Sigmoid colon (tissue), 7 donors: ENCODE data around the gene RPGRIP1L. TPM values are rescaled to one million over a fixed set of nuclear protein-coding genes. Genes with fewer than 3 reads are reported as not detected.

ENCODE experiments used
- DNase-seq: peaks from one replicate; pipeline ENCODE4 v3.0.0-alpha.2; 2019
- H3K27ac ChIP-seq, 4 donors: fragments of 200-600 bp; sonication (generic); one replicate each; pipeline ENCODE4 v1.5.1; 2016 to 2019; ENCODE audit warnings: mild to moderate bottlenecking in 1 of 4
- H3K27me3 ChIP-seq, 3 donors: fragments of 200-600 bp; sonication (generic); one replicate each; pipeline ENCODE4 v1.5.1; 2019; ENCODE audit warnings: mild to moderate bottlenecking in 1 of 3
- H3K36me3 ChIP-seq, 4 donors: fragments of 200-600 bp; sonication (generic); one replicate each; pipeline ENCODE4 v1.5.1; 2016 to 2019
- H3K4me1 ChIP-seq, 4 donors: fragments of 200-600 bp; sonication (generic); one replicate each; pipeline ENCODE4 v1.5.1; 2017 to 2019
- H3K4me3 ChIP-seq, 4 donors: fragments of 200-600 bp; sonication (generic); one replicate each; pipeline ENCODE4 v1.5.1; 2017 to 2019; ENCODE audit warnings: mild to moderate bottlenecking in 2 of 4, moderate library complexity in 1 of 4
- H3K9me3 ChIP-seq, 4 donors: fragments of 200-600 bp in 3 of 4; sonication (generic) in 3 of 4; one replicate each; pipeline versions ENCODE4 v1.5.1 to v1.6.1; 2013 to 2019
- CTCF ChIP-seq, 4 experiments: fragments of 450-650 bp in 3 of 4; fragments of 200-600 bp in 1 of 4; IDR thresholded peaks; one replicate each; pipeline ENCODE4 v1.5.1; 2016 to 2019; ENCODE audit warnings: antibody characterized with exemption in 4 of 4, mild to moderate bottlenecking in 3 of 4, moderate library complexity in 2 of 4
- EP300 ChIP-seq, 4 donors: sonication (generic); formaldehyde crosslinking; IDR thresholded peaks; one replicate each; pipeline ENCODE4 v1.6.1; 2017; ENCODE audit warnings: antibody characterized with exemption in 4 of 4
- POLR2A ChIP-seq, 2 donors: fragments of 450-650 bp; IDR thresholded peaks; one replicate each; pipeline ENCODE4 v1.6.1; 2016; ENCODE audit warnings: antibody characterized with exemption in 2 of 2, mild to moderate bottlenecking in 2 of 2, moderate library complexity in 2 of 2
- POLR2AphosphoS5 ChIP-seq, 4 donors: sonication (generic); formaldehyde crosslinking; IDR thresholded peaks; one replicate each; pipeline ENCODE4 v1.6.1; 2017; ENCODE audit warnings: antibody characterized with exemption in 4 of 4
- WGBS, 2 donors: extraction: QIAGEN DNeasy Blood & Tissue Kit; methylation state at CpG; one replicate each; pipeline ENCODE4 v1.1.7; 2013; 5-methylcytosine and 5-hydroxymethylcytosine counted together
- intact Hi-C: fragments of 100-400 bp; cut with DNase I; formaldehyde crosslinking; loops from one replicate; pipeline ENCODE4 v1.15.1; 2023
- polyA plus RNA-seq, 3 donors: library from polyadenylated mRNA; stranded (reverse); fragments of 200-250 nt; gene quantifications; one replicate each; pipeline ENCODE4 v1.2.3, GENCODE V29; 2013
- total RNA-seq, 4 donors: library from RNA; depleted of rRNA; stranded (reverse); fragments of >200 nt; gene quantifications; one replicate each; pipeline ENCODE4 v1.1.0, GENCODE V29; 2016
- donor health status: healthy with polysubstance abuse.
- donor health status: Bipolar disorder and iron deficiency.
- donor health status: healthy.

RPGRIP1L gene
- total and polyA plus RNA-seq, 7 donors: 0.46 to 5.8 (median 3.6) TPM

GRCh38 chr16:53714205-53715022 is 10.8 kb upstream of the RPGRIP1L start:
- Histone ChIP-seq H3K4me3 (no peak overlapping the region), H3K9me3 (no peaks in the 10 kb centered on the region), H3K4me1 (peaks cover 0 to 37% (median 30%) of the 10 kb centered on the region in 4 donors), H3K36me3 (no peaks in the 10 kb centered on the region), H3K27ac (peak overlapping the region in 2 of 4 donors; percentile 28 to 45), H3K27me3 (no peaks in the 10 kb centered on the region)
- DNase-seq: no peak
- TF ChIP-seq POLR2A (IDR thresholded peaks at IDR 0.05) (no peak), POLR2AphosphoS5 (IDR thresholded peaks at IDR 0.05) (peak in 1 of 4 donors; percentile 19), CTCF (IDR thresholded peaks at IDR 0.05) (no peak), EP300 (IDR thresholded peaks at IDR 0.05) (no peak)
- WGBS, 2 donors: 80% methylated on average over 7 of the region's 7 CpGs
- intact Hi-C loops: no loop called here

- Histone ChIP-seq H3K4me3 (no peak overlapping the region), H3K9me3 (no peaks in the 10 kb centered on the region), H3K27ac (peak overlapping the region in 2 of 4 donors; percentile 28 to 45), H3K27me3 (no peaks in the 10 kb centered on the region), H3K36me3 (no peaks in the 10 kb centered on the region), H3K4me1 (peaks cover 0 to 37% (median 30%) of the 10 kb centered on the region in 4 donors)
- no peak for TF ChIP-seq POLR2A (IDR thresholded peaks at IDR 0.05)
- no peak for TF ChIP-seq EP300 (IDR thresholded peaks at IDR 0.05)
- no peak for TF ChIP-seq CTCF (IDR thresholded peaks at IDR 0.05)
- TF ChIP-seq POLR2AphosphoS5 (IDR thresholded peaks at IDR 0.05): no peak
- no peak for DNase-seq
- 16 to 57% methylated on average over 3 of the region's 3 CpGs for WGBS, 2 donors
- intact Hi-C loops: no loop called here
Measured at GRCh38 chr16:53713403-53714204, 9.9 kb upstream of the RPGRIP1L start.

GRCh38 chr16:53712065-53712464 is 8.4 kb upstream of the RPGRIP1L start:
- 91 to 92% methylated on average over 2 of the region's 2 CpGs for WGBS, 2 donors
- TF ChIP-seq EP300 (IDR thresholded peaks at IDR 0.05): no peak
- TF ChIP-seq CTCF (IDR thresholded peaks at IDR 0.05): no peak
- no peak for TF ChIP-seq POLR2A (IDR thresholded peaks at IDR 0.05)
- TF ChIP-seq POLR2AphosphoS5 (IDR thresholded peaks at IDR 0.05): no peak
- H3K27me3 ChIP-seq: no peaks in the 10 kb centered on the region
- peaks cover 0 to 37% (median 30%) of the 10 kb centered on the region in 4 donors for H3K4me1 ChIP-seq
- no peak overlapping the region for H3K27ac ChIP-seq
- no peak for DNase-seq
- H3K4me3 ChIP-seq: no peak overlapping the region
- intact Hi-C loops: no loop called here
- no peaks in the 10 kb centered on the region for H3K36me3 ChIP-seq
- no peaks in the 10 kb centered on the region for H3K9me3 ChIP-seq

- 94 to 96% methylated on average over 3 of the region's 3 CpGs for WGBS, 2 donors
Measured at GRCh38 chr16:53711390-53711789, 7.7 kb upstream of the RPGRIP1L start.

More at GRCh38 chr16:53711390-53711789, 7.7 kb upstream of the RPGRIP1L start:
- peaks cover 0 to 37% (median 30%) of the 10 kb centered on the region in 4 donors for H3K4me1 ChIP-seq
- H3K36me3 ChIP-seq: no peaks in the 10 kb centered on the region
- no peak for DNase-seq
- H3K9me3 ChIP-seq: no peaks in the 10 kb centered on the region
- TF ChIP-seq POLR2A (IDR thresholded peaks at IDR 0.05): no peak
- TF ChIP-seq EP300 (IDR thresholded peaks at IDR 0.05): no peak
- no peak for TF ChIP-seq POLR2AphosphoS5 (IDR thresholded peaks at IDR 0.05)
- no peak for TF ChIP-seq CTCF (IDR thresholded peaks at IDR 0.05)
- no peak overlapping the region for H3K4me3 ChIP-seq
- H3K27me3 ChIP-seq: no peaks in the 10 kb centered on the region
- H3K27ac ChIP-seq: no peak overlapping the region
- intact Hi-C loops: no loop called here
